H1 (cell line): ENCODE data around the gene LHFPL3. TPM values are rescaled to one million over a fixed set of nuclear protein-coding genes. Genes with fewer than 3 reads are reported as not detected.

ENCODE experiments used
- CHD7 ChIP-seq: fragments of 300-600 bp; sonication (generic); IDR thresholded peaks from 2 replicates; pipeline ENCODE4 v1.7.1; 2012; ENCODE audit warnings: low read length, moderate library complexity, mild to moderate bottlenecking, inconsistent platforms; ENCODE audit not compliant: insufficient replicate concordance
- CTBP2 ChIP-seq: IDR thresholded peaks from 2 replicates; pipeline ENCODE4 v1.7.0; 2011; ENCODE audit warnings: borderline replicate concordance, mild to moderate bottlenecking, moderate library complexity, mixed read lengths, low read length; ENCODE audit not compliant: insufficient read depth, insufficient read length
- CTCF ChIP-seq, 3 experiments: IDR thresholded peaks; 1 replicate in 2 of 3; 2 replicates in 1 of 3; pipeline versions ENCODE4 v1.5.1 to v1.6.1; 2011; ENCODE audit warnings: low read length in 3 of 3, mild to moderate bottlenecking in 3 of 3, inconsistent platforms in 2 of 3, low read depth in 1 of 3, moderate library complexity in 1 of 3; ENCODE audit not compliant: insufficient read depth in 1 of 3; ENCODE audit errors: control extremely low read depth in 1 of 3
- JUND ChIP-seq: IDR thresholded peaks from 2 replicates; pipeline ENCODE4 v1.6.1; 2011; ENCODE audit warnings: mild to moderate bottlenecking, improper control_type of control experiment, low read length
- MAFK ChIP-seq: IDR thresholded peaks from 2 replicates; pipeline ENCODE4 v1.6.1; 2012; ENCODE audit warnings: low read depth, mild to moderate bottlenecking, improper control_type of control experiment, low read length
- RXRA ChIP-seq: IDR thresholded peaks from 2 replicates; pipeline ENCODE4 v1.6.1; 2011; ENCODE audit warnings: low read depth, mild to moderate bottlenecking, low read length, moderate library complexity; ENCODE audit not compliant: insufficient read depth
- YY1 ChIP-seq: IDR thresholded peaks from 2 replicates; pipeline ENCODE4 v1.6.1; 2011; ENCODE audit warnings: low read depth, mild to moderate bottlenecking, low read length
- polyA plus RNA-seq, 7 experiments: library from polyadenylated mRNA; depleted of rRNA in 3 of 7; stranded (reverse) in 5 of 7; unstranded in 2 of 7; fragments of >200 nt in 5 of 7; fragments of 200-250 nt in 2 of 7; gene quantifications; 1 replicate in 5 of 7; 2 replicates in 1 of 7; 4 replicates in 1 of 7; pipeline versions ENCODE4 v1.2.1 to v1.2.3, GENCODE V29; 2011 to 2013; ENCODE audit warnings: missing spikeins in 2 of 7, mixed read lengths in 2 of 7
- total RNA-seq: library from RNA; stranded (reverse); fragmentation: NEBNext Ultra II Directional; extraction: Animal tissue kit (Norgen Biotek cat#: 25700); gene quantifications from 2 replicates; pipeline ENCODE4 v1.2.1, GENCODE V29; 2021

Gene LHFPL3
- total and polyA plus RNA-seq, 2 of the 8 experiments (the other 6 are each of a cell fraction or from before 2014, with no cell fraction given) = 0.24 to 0.50 TPM

- TF ChIP-seq CHD7 = no peak
- no peak for TF ChIP-seq JUND
- no peak for TF ChIP-seq RXRA
- TF ChIP-seq CTBP2 = no peak
- no peak for TF ChIP-seq CTCF (IDR thresholded peaks at IDR 0.05; ENCODE audit: control extremely low read depth in 1 of 3, insufficient read depth in 1 of 3, low read depth in 1 of 3, low read length in 3 of 3)
- no peak for TF ChIP-seq MAFK
- no peak for TF ChIP-seq YY1
- TF ChIP-seq, all 59 proteins: peak for 0
These were observed 54.2 kb downstream of the LHFPL3 start (continued) for GRCh38 chr7:104382616-104383015.
